CD4-positive, alpha-beta memory T cell (primary cell): ENCODE results near the gene GRIN2C. TPM values are rescaled to one million over a fixed set of nuclear protein-coding genes. Genes with fewer than 3 reads are reported as not detected.

Experiments used
- CTCF ChIA-PET: fragments of 350-600 bp; sonication (Branson Sonifier 250); formaldehyde crosslinking; loops from one replicate; lab custom pipeline; 2021; ENCODE audit warnings: inconsistent platforms; ENCODE audit not compliant: partially characterized antibody; lab: Charles Lee
- POLR2A ChIA-PET: fragments of 350-600 bp; sonication (Branson Sonifier 250); formaldehyde crosslinking; loops from one replicate; lab custom pipeline; 2021; ENCODE audit not compliant: partially characterized antibody; lab: Charles Lee
- DNase-seq, 5 donors: peaks; one replicate each; pipeline versions ENCODE4 v3.0.0 to v3.0.0-alpha.2; 2020 to 2022; ENCODE audit warnings: mixed read lengths in 1 of 5
- H3K27ac ChIP-seq: one replicate; pipeline ENCODE4 v1.7.0; 2013; ENCODE audit warnings: low read depth, low read length
- H3K27me3 ChIP-seq: 2 replicates; pipeline ENCODE4 v1.7.0; 2013; ENCODE audit warnings: mild to moderate bottlenecking, low read length, moderate library complexity; ENCODE audit not compliant: insufficient read depth
- H3K36me3 ChIP-seq: 2 replicates; pipeline ENCODE4 v1.7.0; 2013; ENCODE audit warnings: mild to moderate bottlenecking, low read length, moderate library complexity; ENCODE audit not compliant: insufficient read depth
- H3K4me1 ChIP-seq: 2 replicates; pipeline ENCODE4 v1.7.0; 2013; ENCODE audit warnings: mild to moderate bottlenecking, low read length, moderate library complexity; ENCODE audit not compliant: insufficient read depth
- H3K4me3 ChIP-seq, 2 donors: one replicate each; pipeline ENCODE4 v1.7.0; 2013; ENCODE audit warnings: low read length in 2 of 2, mild to moderate bottlenecking in 1 of 2
- H3K9me3 ChIP-seq, 2 donors: one replicate each; pipeline ENCODE4 v1.7.0; 2013; ENCODE audit warnings: low read length in 2 of 2, control low read depth in 1 of 2; ENCODE audit not compliant: control insufficient read depth in 1 of 2
- H3K27ac Mint-ChIP-seq, 7 donors: one replicate each; pipeline ENCODE4 v1.8.0; 2020 to 2021; ENCODE audit warnings: mixed read lengths in 7 of 7, mild to moderate bottlenecking in 6 of 7, inconsistent platforms in 3 of 7, moderate library complexity in 3 of 7
- H3K27me3 Mint-ChIP-seq, 2 donors: one replicate each; pipeline ENCODE4 v1.8.0; 2020 to 2021; ENCODE audit warnings: mixed read lengths in 2 of 2
- H3K36me3 Mint-ChIP-seq, 2 donors: one replicate each; pipeline ENCODE4 v1.8.0; 2020 to 2021; ENCODE audit warnings: mixed read lengths in 2 of 2, inconsistent platforms in 1 of 2, mild to moderate bottlenecking in 1 of 2
- H3K4me1 Mint-ChIP-seq, 4 donors: one replicate each; pipeline ENCODE4 v1.8.0; 2020 to 2021; ENCODE audit warnings: mixed read lengths in 4 of 4, mild to moderate bottlenecking in 1 of 4
- H3K4me3 Mint-ChIP-seq, 8 donors: one replicate each; pipeline ENCODE4 v1.8.0; 2020 to 2021; ENCODE audit warnings: mixed read lengths in 8 of 8, mild to moderate bottlenecking in 7 of 8, moderate library complexity in 6 of 8, inconsistent platforms in 3 of 8
- H3K9me3 Mint-ChIP-seq, 8 donors: one replicate each; pipeline ENCODE4 v1.8.0; 2020 to 2021; ENCODE audit warnings: mixed read lengths in 8 of 8, mild to moderate bottlenecking in 5 of 8, inconsistent platforms in 3 of 8, moderate library complexity in 1 of 8
- intact Hi-C: fragments of 100-400 bp; cut with micrococcal nuclease; formaldehyde crosslinking; loops from one replicate; pipeline ENCODE4 v1.15.1; 2023
- polyA plus RNA-seq, 2 donors: library from polyadenylated mRNA; unstranded; fragments of 300-500 nt; fragmentation: Illumina TruSeq; gene quantifications; one replicate each; pipeline ENCODE4 v1.2.3, GENCODE V29; 2021
- total RNA-seq, 2 experiments: library from RNA; stranded (reverse); gene quantifications; one replicate each; pipeline ENCODE4 v1.2.3, GENCODE V29; 2021

The GRIN2C gene
- total and polyA plus RNA-seq, 4 experiments from 2014 or later = 0.09 TPM; not detected in 3

GRCh38 chr17:74822335-74822938 lies 37.2 kb downstream of the GRIN2C start:
- Histone ChIP-seq H3K9me3 (no peaks in the 10 kb centered on the region), H3K36me3 (peaks cover 26% of the 10 kb centered on the region), H3K4me3 (no peak overlapping the region), H3K4me1 (no peaks in the 10 kb centered on the region), H3K27ac (no peak overlapping the region), H3K27me3 (no peaks in the 10 kb centered on the region)
- Mint-ChIP-seq H3K27ac (no peak overlapping the region), H3K4me1 (no peaks in the 10 kb centered on the region), H3K27me3 (no peaks in the 10 kb centered on the region), H3K9me3 (no peaks in the 10 kb centered on the region), H3K4me3 (no peak overlapping the region), H3K36me3 (peaks cover 32 to 42% of the 10 kb centered on the region in 2 donors)
- CTCF ChIA-PET = no interaction called here
- POLR2A ChIA-PET = no interaction called here
- intact Hi-C loops = no loop called here
- DNase-seq = no peak

GRCh38 chr17:74821655-74822334 lies 37.9 kb downstream of the GRIN2C start:
- H3K27ac ChIP-seq = no peak overlapping the region
- no peaks in the 10 kb centered on the region for H3K4me1 Mint-ChIP-seq
- no peak overlapping the region for H3K27ac Mint-ChIP-seq
- no peaks in the 10 kb centered on the region for H3K4me1 ChIP-seq
- DNase-seq = peak in 1 of 5 donors; percentile 7
- H3K9me3 Mint-ChIP-seq = no peaks in the 10 kb centered on the region
- peaks cover 36 to 45% of the 10 kb centered on the region in 2 donors for H3K36me3 Mint-ChIP-seq
- intact Hi-C loops = no loop called here
- CTCF ChIA-PET = no interaction called here
- POLR2A ChIA-PET = no interaction called here
- H3K4me3 ChIP-seq = no peak overlapping the region
- H3K27me3 ChIP-seq = no peaks in the 10 kb centered on the region
- H3K4me3 Mint-ChIP-seq = no peak overlapping the region
- peaks cover 26% of the 10 kb centered on the region for H3K36me3 ChIP-seq
- H3K9me3 ChIP-seq = no peaks in the 10 kb centered on the region
- no peaks in the 10 kb centered on the region for H3K27me3 Mint-ChIP-seq

- H3K4me1 Mint-ChIP-seq = peaks cover 0 to 2% (median 0%) of the 10 kb centered on the region in 4 donors
- DNase-seq = no peak
- H3K27me3 Mint-ChIP-seq = no peaks in the 10 kb centered on the region
- ChIA-PET POLR2A (no interaction called here), CTCF (interaction anchor here (1.2 kb wide), 1 partner anchor 29 kb away, joined by 4 read pairs; no protein-coding TSS in a partner anchor)
- H3K36me3 Mint-ChIP-seq = peaks cover 46 to 52% of the 10 kb centered on the region in 2 donors
- no peaks in the 10 kb centered on the region for H3K4me1 ChIP-seq
- no peak overlapping the region for H3K4me3 Mint-ChIP-seq
- intact Hi-C loops = no loop called here
- H3K36me3 ChIP-seq = peaks cover 26% of the 10 kb centered on the region
- no peaks in the 10 kb centered on the region for H3K9me3 Mint-ChIP-seq
- H3K27ac ChIP-seq = no peak overlapping the region
- no peak overlapping the region for H3K4me3 ChIP-seq
- H3K9me3 ChIP-seq = no peaks in the 10 kb centered on the region
- H3K27ac Mint-ChIP-seq = no peak overlapping the region
- H3K27me3 ChIP-seq = no peaks in the 10 kb centered on the region
Observed at GRCh38 chr17:74819801-74820436, 39.8 kb downstream of the GRIN2C start.

DNA sequence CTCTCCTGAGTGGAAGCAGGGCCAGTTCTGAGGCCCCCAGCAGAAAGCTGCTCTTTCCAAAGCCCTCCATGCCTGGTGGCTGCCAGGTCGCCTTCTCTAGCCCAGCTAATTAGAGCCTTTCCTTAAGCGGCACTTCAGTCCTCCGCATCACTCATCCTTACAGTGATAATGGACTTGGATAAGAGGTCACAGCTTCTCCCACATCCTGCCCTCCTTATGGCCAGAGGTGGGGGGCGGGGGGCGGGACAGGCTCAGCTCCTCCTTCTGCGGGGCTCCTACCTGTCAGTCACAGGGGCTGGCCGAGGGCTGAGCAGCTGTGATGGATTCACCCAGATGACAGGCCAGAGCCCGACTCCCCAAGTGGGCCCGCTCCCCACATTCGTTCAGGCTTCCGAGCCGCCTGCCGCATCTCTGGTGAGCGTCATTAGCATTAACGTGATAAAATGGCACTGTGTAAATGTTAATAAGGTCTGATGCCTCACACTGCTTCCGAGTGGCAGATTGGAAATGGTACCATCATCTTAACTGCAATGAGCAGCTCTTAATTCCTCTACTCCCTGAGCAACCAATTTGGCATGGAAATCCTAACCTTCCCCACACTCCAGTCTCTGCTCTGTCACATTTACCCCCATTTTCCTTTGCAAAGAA lies 41.3 kb downstream of the GRIN2C start:
- H3K36me3 ChIP-seq = peaks cover 26% of the 10 kb centered on the region
- H3K4me3 ChIP-seq = no peak overlapping the region
- no peaks in the 10 kb centered on the region for H3K9me3 ChIP-seq
- Mint-ChIP-seq H3K9me3 (no peaks in the 10 kb centered on the region), H3K36me3 (peaks cover 52 to 53% of the 10 kb centered on the region in 2 donors), H3K4me3 (no peak overlapping the region), H3K27me3 (no peaks in the 10 kb centered on the region), H3K27ac (no peak overlapping the region), H3K4me1 (peaks cover 0 to 2% (median 0%) of the 10 kb centered on the region in 4 donors)
- H3K27ac ChIP-seq = no peak overlapping the region
- no peaks in the 10 kb centered on the region for H3K27me3 ChIP-seq
- ChIA-PET CTCF (no interaction called here), POLR2A (no interaction called here)
- no peaks in the 10 kb centered on the region for H3K4me1 ChIP-seq
- intact Hi-C loops = no loop called here
- DNase-seq = no peak

GRCh38 chr17:74816905-74817620 lies 42.6 kb downstream of the GRIN2C start:
- ChIA-PET CTCF (interaction anchor here (1.1 kb wide), 1 partner anchor 25 kb away, joined by 4 read pairs; no protein-coding TSS in a partner anchor), POLR2A (interaction anchor here (0.7 kb wide), 1 partner anchor 717 kb away, joined by 6 read pairs; no protein-coding TSS in a partner anchor)
- Mint-ChIP-seq H3K4me3 (no peak overlapping the region), H3K9me3 (no peaks in the 10 kb centered on the region), H3K36me3 (peaks cover 51 to 62% of the 10 kb centered on the region in 2 donors), H3K27me3 (no peaks in the 10 kb centered on the region), H3K27ac (peak overlapping the region in 1 of 7 donors; percentile 53), H3K4me1 (peaks cover 0 to 2% (median 0%) of the 10 kb centered on the region in 4 donors)
- no peak overlapping the region for H3K4me3 ChIP-seq
- no peaks in the 10 kb centered on the region for H3K9me3 ChIP-seq
- H3K27ac ChIP-seq = no peak overlapping the region
- H3K36me3 ChIP-seq = peaks cover 34% of the 10 kb centered on the region
- DNase-seq = no peak
- intact Hi-C loops = no loop called here
- H3K27me3 ChIP-seq = no peaks in the 10 kb centered on the region
- H3K4me1 ChIP-seq = no peaks in the 10 kb centered on the region

GRCh38 chr17:74815550-74816370 lies 43.9 kb downstream of the GRIN2C start:
- Mint-ChIP-seq H3K27ac (peak overlapping the region in 1 of 7 donors; percentile 66), H3K9me3 (no peaks in the 10 kb centered on the region), H3K4me1 (peaks cover 0 to 2% (median under 1%) of the 10 kb centered on the region in 4 donors), H3K27me3 (no peaks in the 10 kb centered on the region), H3K4me3 (no peak overlapping the region), H3K36me3 (peaks cover 52 to 55% of the 10 kb centered on the region in 2 donors)
- Histone ChIP-seq H3K9me3 (no peaks in the 10 kb centered on the region), H3K36me3 (peaks cover 22% of the 10 kb centered on the region), H3K27ac (no peak overlapping the region), H3K4me1 (no peaks in the 10 kb centered on the region), H3K27me3 (no peaks in the 10 kb centered on the region), H3K4me3 (no peak overlapping the region)
- POLR2A ChIA-PET = no interaction called here
- CTCF ChIA-PET = interaction anchor here (1.1 to 1.2 kb wide), 2 partner anchors 24 to 158 kb away, joined by 3 to 4 read pairs; no protein-coding TSS in a partner anchor
- DNase-seq = no peak
- intact Hi-C loops = no loop called here
